Cerebellar nuclear complex (tissue), 1 donor: ENCODE results near the gene USF1.
"Not testable (repeated sequence)": the region's sequence is repeated elsewhere in the genome, so short reads cannot be mapped to it uniquely, and the experiment has no call there.

Source experiments
- DNase-seq, 2 experiments: peaks; one replicate each; lab custom pipeline; 2025; lab: John Stamatoyannopoulos, UW

Gene USF1

DNA sequence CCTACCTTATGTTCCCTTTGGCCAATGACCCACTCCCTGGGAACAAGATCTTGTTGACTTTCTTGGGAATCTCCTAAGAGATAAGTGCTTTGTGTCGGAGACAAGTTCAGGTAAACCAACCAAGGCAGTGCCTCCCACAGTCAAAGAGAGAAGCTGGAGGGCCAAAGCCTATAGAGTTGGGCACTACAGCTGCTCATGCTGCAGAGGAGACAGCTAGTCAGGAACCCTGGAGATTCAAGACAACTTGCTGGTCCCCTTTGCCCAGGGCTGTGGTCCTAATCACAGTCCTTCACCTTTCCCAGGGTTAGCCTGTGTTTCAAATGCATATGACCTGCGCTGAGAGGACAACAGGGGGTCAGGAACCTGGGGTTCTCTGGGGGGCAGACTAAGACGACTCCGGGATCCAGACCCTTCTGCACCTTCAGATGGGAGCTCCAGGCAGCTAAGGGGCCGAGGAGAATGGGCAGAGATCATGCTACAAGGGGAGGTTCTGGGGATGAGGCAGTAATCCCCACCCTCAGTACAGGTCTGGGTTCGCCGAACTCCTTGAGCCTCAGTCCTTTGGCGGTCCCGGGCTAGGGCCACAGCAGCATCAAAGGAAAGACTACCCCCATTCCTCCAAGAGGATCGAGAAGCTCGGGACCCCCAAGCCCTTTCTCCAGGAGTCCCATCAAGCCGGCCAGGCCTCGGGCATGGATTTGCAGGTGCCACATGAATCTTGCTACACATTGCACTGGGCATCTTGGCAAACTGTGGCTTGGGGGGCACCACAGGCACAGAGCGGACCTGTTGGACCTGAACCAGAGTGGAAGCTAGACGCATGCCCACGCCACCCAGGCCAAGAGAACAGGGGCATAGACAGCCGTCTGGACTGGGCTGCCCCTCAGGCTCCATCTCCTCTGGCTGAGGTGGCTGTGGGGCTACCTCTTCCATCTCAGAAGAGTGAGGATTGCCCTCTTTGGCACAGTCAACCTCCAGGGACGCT is 2.0 kb upstream of the USF1 start:
- DNase-seq: no peak

DNA sequence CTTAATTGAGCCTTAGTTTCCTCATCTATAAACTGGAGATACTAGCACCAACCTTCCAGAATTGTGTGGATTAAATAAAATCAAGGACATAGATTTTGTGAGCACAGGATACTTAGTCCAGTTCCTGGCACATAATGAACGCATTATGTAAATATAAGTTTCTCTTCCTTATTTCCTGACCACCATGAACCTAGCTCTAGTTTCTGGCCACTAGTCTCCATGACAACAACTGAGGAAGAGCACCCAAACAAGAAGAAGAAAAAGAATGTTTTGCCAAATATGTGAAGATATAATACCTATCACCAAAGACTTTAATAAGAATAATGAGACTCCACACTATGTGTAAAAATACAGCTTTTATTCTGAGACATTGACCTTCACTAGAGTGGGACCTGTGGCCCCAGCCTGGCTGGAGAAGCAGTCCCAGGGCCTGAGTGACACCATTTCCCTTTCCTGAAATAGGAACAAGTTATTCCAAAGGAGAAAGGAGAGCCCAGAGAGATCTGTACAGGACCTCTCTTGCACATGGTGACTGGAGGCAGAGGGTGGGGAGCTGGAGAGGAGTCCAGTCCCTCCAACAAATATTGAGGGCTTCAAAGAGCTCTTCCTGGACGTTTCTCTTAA is 940 bp upstream of the USF1 start:
- DNase-seq: no peak

DNA sequence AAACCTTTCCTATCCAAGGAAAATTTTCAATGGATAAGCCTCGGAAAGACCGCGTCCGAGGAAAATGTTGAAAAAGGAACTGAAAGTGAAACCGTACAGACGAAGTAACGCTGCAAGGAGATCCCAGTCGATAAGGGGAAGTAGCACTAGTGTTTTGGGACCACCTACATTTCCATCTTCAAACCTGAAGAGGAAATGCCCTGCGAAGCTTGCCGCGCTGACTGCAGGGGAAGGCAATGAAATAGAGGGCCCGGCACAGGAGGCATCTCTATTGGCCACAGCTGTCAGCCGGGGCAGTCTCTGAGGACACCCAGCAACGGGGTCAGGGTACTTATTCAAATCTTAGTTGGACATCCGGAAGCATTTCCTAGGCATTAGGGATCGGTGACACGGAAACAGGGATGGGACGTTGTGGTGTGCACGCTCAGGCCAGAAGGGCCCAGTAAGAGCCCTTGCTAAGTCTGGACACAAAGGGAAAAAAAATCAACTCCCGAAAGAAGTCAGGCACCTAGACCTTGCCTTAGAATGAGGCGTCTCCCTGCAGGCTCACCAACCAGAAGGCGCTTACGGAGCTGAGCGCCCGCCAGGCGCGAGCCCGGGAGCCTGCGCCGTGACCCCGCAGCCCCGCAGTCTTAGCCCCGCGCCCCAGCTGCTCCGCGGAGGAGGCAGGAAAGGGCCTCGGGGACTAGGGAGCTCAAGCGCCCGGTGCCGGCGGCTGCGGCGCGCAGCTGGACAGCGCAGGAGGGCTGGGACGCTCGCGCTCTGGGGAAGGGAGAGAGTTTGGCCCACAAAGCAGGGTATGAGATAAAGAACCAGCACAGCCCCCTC is 655 bp downstream of the USF1 start:
- no peak for DNase-seq

DNA sequence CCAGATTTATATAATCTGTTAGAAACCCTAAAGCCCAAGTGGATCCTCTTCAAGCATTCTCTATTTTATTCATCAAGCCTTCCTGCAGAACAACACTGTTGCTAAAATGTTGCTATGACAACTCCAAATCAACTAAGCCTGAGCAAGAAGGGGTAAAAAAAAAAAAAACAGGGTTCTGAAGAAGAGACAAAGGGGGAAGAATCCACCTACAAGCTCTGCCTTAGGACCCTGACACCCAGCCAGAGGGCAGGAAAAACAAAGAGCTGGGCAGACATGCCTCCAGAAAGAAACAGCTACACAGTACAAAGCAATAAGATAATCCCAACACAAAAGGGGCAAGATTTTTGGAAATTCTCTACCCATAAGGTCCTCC is 1.3 kb downstream of the USF1 start:
- no peak for DNase-seq

DNA sequence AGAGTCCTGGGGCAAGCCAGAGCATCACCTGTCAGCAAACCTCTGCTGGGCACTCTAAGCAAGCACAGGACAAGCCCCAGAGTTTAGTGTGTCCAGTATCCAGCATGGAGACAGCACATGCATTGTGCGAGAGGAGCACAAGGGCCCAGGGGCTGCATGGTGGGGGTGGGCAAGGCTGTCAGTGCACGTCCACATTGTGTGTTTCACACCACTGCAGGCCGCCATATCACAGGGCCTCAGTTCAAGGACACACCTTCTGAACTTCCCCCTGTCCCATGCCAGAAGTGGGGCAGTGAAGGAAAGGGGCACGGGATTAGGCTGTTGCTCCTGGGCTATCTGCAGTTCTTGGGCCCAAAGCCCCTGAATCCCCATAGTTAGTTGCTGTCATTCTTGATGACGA is 6.2 kb downstream of the USF1 start:
- no peak for DNase-seq

DNA sequence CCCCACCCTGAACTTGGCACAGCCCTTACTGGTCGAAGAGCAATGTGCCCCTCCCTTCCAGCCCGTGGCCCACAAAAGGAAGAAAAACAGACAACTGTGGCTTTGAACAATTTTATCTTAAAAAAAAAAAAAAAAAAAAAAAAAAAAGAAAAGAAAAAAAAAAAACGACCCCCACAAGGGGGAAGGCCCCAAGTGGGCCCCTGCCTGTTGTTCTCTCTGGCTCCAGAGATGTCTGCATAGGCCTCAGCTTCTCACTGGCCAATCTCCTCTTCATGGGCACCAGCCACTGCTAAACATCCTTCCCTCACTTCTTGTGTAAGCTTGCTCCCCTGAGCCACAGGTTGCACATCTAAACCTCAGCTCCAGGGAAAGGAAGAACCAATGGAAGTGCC is 6.6 kb downstream of the USF1 start:
- DNase-seq: no peak

DNA sequence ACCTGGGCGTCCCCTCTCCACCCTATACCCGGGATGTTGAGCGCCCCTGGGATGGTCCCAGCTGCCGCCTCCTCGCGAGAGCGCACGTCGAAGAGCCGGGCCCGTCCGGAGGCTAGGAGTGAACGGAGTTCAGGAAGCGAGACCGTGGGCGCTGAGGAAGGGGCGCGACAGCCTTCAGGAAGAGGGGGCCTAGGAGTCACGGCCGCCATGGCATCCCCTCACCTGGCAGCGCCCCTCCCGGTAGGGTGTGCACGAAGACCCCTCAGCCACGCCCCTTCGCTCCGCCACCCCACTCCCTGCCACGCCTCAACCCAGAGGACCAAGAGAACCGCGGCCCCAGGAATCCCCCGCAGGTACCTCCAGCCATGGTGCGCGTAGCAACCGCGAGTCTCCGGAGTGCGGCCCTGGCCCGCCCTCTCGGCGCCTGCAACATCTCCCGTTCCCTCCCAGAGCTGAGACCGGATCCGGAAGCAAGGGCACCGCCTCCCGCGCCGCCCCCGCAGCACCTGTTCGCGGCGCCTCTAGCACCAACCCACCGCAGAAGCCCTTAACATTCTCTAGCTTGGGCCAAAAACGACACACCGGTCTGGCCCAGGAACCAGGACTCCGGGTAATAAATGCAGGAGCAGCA is 7.1 kb downstream of the USF1 start, which contains the start of gene TSTD1:
TSTD1 (minus strand) TSS at position 442 of the 631 bp plus-strand sequence; CDS start at position 367, 75 bp downstream.
- no peak for DNase-seq

DNA sequence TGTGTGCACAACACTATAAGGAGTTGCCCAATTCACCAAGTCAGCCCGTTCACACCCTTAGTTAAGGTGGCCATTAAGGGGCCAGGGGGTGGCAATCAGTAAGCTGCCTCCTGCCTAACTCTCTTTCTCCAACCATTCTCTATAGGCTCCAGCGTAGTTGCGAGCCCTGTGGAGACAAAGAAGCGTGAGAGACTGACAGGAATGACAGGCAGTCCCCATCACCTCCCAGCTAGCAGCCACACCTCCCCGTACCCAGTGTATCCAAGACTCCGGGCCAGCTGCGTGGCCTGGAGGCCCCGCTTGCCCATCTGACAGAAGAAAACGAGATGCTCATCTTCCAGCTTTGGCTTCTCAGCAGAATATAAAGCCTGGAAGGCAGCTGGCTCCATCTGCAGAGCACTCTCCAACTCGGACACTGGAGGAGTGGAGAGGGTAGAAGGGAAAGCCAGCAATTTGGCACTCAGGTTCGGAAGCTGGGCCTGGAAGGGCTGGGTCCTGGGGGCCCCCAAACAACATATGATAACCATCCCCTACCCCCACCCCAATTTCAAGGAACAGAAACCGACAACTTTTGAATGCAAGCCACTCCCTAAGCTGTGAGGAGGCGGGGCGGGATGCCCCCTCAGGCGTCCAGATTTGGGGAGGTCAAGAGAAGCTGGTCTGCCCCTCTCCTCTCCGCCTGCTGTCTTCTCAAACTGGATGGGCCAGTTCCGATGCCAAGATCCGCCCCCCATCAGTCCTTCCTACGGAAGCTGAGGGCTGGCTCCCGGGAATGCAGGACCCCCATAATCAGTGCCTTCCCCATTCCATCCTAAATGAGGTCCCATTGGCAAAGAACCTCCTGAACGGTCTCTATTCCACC is 7.9 kb downstream of the USF1 start:
- DNase-seq: no peak

DNA sequence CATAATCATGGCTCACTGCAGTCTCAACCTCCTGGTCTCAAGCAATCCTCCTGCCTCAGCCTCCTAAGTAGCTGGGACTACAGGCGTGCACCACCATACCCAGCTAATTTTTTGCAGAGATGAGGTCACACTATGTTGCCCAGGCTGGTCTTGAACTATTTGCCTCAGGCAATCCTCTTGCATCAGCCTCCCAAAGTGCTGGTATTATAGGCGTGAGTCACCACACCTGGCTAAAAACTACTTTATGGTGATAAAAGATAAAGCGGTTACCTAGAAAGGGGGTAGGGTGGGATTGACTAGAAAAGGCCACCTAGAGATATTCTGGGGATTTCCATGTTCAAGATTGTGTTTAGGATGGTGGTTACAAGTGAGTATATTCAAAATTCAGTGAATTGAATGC is 12.0 kb downstream of the USF1 start:
- DNase-seq: no peak

DNA sequence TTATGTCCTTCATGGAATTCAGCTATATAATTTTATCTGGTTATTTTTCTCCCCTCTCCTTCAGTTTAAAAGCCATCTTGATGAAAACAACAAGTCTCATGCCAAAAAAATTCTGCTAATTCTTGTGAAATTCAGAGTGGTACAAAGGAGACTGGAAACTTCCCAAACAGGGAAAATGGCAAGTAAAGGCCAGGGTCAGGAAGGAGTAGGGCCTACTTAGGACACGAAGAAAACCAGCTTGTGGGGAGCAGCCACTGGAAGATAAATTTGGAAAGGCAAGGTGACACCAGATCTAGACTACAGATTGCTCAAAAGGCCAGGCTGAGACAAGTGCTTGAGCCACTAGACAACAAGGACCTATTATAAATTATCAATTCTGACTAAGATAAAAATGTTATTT is 13.4 kb downstream of the USF1 start:
- DNase-seq: no peak

DNA sequence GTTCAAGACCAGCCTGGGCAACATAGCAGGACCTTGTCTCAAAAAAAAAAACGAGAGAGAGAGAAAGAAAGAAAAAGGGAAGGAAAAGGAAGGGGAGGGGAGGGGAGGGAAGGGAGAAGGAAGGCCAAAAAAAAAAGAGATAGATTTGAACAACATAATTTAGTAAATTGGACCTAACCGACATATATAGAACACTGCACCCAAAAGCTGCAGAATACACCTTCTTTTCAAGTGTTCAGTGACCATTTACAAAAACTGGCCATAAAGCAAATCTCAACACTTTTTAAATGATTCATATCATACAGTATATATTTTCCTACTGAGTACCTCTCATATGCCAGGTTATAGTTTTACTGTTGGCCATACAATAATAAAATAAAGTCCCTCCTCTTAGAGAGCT is 13.9 kb downstream of the USF1 start:
- DNase-seq: no peak

DNA sequence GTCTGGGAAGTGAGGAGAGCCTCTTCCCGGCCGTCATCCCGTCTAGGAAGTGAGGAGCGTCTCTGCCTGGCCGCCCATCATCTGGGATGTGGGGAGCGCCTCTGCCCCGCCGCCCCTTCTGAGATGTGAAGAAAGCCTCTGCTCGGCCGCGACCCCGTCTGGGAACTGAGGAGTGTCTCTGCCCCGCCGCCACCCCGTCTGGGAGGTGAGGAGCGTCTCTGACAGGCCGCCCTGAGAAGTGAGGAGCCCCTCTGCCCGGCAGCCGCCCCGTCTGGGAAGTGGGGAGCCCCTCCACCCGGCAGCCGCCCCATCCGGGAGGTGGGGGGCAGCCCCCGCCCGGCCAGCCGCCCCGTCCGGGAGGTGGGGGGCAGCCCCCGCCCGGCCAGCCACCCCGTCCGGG is 16.3 kb downstream of the USF1 start:
- DNase-seq: not testable (repeated sequence)

DNA sequence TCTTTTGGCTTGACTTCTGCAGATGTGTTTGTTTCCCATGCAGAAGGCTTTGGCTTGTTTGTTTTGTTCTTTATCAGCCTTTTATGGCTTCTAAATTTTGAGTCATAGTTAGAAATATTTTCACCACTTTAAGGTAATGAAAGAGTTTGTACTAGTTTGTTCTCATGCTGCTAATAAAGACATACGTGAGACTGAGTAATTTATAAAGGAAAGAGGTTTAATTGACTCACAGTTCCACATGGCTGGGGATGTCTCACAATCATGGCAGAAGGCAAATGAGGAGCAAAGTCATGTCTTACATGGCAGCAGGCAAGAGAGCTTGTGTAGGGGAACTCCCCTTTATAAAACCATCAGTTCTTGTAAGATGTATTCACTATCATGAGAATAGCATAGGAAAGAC is 18.8 kb downstream of the USF1 start:
- not testable (repeated sequence) for DNase-seq

DNA sequence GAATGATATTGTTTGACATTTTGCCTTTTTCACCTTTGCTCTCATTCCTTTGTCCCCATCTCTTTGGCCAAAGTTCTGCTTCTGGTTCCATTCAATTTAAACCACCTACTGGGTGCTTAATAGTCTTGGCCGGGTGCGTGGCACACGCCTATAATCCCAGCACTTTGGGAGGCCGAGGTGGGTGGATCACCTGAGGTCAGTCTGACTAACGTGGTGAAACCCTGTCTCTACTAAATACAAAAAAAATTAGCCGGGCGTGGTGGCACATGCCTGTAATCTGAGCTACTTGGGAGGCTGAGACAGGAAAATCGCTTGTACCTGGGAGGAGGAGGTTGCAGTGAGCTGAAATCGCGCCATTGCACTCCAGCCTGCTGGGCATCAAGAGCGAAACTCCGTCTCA is 23.3 kb downstream of the USF1 start:
- DNase-seq: not testable (repeated sequence)

DNA sequence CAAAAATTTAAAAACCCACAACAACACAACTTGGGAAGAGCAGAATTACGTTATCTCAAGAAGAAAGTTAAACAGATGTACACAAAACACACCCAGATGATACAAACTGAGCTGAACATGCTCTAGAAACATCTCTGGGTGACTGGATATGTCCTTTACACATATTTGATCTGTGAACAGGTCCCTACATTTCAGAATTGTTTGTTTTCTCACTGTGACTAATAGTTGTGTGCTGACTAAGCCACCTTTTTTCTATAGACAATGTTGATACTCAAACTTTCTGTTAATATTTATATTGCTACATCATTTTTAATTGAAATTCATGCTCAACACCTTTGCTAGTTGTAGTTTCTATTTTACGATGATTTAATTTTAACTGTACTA is 23.8 kb downstream of the USF1 start:
- DNase-seq: no peak

DNA sequence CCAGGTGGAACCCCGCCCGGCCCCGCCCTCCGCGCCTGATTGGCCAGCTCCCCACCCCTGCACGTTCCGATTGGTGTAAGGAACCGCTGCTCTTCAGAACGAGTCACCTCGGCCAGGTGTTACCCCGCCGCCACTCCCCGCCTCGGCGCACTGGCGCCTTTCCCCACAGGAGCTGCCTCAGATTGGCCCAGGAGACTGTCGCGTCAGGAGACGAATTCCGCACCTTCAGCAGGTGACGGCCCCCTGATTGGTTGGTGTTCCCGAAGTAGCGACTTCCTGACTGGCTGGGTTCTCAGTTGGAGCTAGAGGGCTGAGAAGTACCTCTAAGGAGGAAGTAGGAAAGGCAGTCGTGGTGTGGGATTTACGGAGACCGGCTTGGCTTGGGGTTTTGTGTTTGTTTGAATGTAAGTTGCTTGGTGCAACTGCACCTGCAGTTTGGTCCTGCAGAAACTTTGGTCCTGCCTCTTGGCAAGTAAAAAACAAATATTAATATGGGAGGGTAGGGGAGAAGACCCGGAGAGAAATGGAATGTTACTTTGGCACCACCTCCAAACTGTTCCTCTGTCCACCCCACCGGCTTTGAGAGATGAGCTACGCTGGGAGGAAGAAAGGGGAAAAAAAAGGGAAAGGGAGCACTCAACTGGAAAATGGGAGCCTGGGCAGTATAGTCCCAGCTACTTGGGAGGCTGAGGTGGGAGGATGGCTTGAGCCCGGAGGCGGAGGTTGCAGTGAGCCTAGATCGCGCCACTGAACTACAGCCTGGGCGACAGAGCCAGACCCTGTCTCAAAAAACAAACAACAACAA is 24.4 kb downstream of the USF1 start:
- no peak for DNase-seq

DNA sequence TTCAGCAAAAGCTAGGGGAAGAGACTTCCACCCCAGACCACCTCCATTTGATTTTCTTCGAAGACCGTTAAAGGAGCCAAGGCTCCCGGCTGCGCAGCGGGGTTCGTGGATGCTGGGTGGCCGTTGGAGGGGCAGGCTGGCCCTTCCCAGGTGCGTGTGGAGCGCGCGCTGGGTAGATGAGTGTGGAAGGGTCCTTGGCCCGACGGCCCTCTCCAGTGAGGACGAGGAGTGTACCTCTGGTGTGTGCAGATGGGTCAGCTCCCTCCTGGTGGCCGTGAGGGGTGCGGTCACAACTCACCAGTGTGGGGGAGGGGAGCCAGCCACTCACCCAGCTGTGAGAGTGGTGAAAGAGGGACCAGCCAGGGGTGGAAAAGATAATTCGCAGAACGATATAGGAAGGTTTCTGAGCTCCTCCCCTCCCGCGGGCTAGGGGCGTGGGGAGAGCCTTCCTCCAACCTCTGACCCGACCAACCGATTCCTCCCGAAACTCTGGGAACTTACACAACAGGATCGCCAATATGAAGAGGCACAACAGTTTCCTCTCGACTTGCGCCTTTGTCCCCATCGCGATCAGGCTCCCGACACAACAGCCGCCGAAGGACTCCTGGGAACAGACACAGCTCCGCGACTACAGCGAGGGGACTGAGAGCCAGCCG is 25.1 kb downstream of the USF1 start, which contains the start of gene F11R:
F11R (minus strand) TSS at position 644 of the 656 bp plus-strand sequence; CDS start at position 565, 79 bp downstream.
- DNase-seq: no peak

DNA sequence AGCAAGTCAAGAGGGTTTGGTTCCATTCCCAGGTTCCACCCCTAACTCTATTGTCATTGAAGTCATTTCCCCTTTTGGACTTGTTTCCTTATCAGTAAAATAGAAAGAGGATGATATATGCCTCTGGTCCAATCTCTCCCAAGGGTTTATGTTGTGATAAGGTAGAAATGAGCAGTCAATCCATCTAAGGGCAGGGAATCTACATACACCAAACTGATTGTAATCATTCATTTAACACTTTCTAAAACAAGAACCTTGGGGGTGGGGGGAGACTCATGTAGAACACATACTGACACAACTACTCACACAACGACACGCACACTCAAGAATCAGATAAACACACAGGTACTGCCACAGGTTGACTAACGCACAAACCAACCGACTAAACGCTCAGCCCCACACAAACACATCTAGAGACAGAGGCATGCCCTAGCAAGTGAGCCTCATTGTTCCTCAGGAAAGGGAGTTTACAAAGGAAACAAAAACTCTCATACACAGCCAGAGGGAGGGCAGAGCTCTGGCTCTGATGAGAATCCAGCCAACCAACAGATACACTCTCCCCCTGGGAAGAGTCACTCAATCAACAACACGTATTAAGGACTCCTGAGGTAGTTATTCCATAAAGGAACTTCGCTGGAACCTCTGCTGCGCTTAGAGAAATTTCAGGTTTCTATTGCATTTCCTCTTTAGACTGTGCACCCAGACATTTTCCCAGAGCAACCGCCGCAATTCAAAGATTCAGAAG is 25.9 kb downstream of the USF1 start:
- DNase-seq: no peak
